IMR-90 (cell line): ENCODE measurements around the gene CPEB3.

Experiments used
- CTCF ChIP-seq: conservative IDR thresholded peaks from 2 replicates; pipeline ENCODE4 v1.5.1; 2012; ENCODE audit warnings: mild to moderate bottlenecking, low read depth, low read length, improper control_type of control experiment
- FOS ChIP-seq: fragments of 150-350 bp; IDR thresholded peaks from 2 replicates; pipeline ENCODE4 v1.6.1; 2016; ENCODE audit warnings: low read depth, low read length
- POLR2A ChIP-seq: IDR thresholded peaks from 2 replicates; pipeline ENCODE4 v1.6.1; 2012; ENCODE audit warnings: mild to moderate bottlenecking, low read depth, low read length
- RAD21 ChIP-seq: IDR thresholded peaks from 2 replicates; pipeline ENCODE4 v1.6.1; 2012; ENCODE audit warnings: low read length, improper control_type of control experiment

- TF ChIP-seq POLR2A (no peak), CTCF (no peak), RAD21 (no peak), FOS (no peak)
Observed at GRCh38 chr10:92003258-92003657, 287.6 kb downstream of the CPEB3 start.
